Mucosa of rectum (tissue), 2 donors: Measurements from ENCODE around the gene MFN2.
"Not testable (repeated sequence)": the region's sequence is repeated elsewhere in the genome, so short reads cannot be mapped to it uniquely, and the experiment has no call there.

Source experiments
- H3K27ac ChIP-seq, 2 donors: one replicate each; pipeline ENCODE4 v1.7.0; 2013; ENCODE audit warnings: inconsistent platforms in 2 of 2, low read depth in 2 of 2, low read length in 2 of 2
- H3K27me3 ChIP-seq, 2 donors: one replicate each; pipeline ENCODE4 v1.7.0; 2013; ENCODE audit warnings: low read length in 2 of 2; ENCODE audit not compliant: control insufficient read depth in 2 of 2, insufficient read depth in 2 of 2
- H3K36me3 ChIP-seq, 2 donors: one replicate each; pipeline ENCODE4 v1.7.0; 2013; ENCODE audit warnings: low read length in 2 of 2; ENCODE audit not compliant: control insufficient read depth in 2 of 2, insufficient read depth in 2 of 2
- H3K4me1 ChIP-seq, 2 donors: one replicate each; pipeline ENCODE4 v1.7.0; 2013; ENCODE audit warnings: low read length in 2 of 2, mild to moderate bottlenecking in 1 of 2; ENCODE audit not compliant: control insufficient read depth in 2 of 2, insufficient read depth in 2 of 2
- H3K4me3 ChIP-seq, 2 donors: one replicate each; pipeline ENCODE4 v1.7.0; 2013; ENCODE audit warnings: low read length in 2 of 2
- H3K9ac ChIP-seq, 2 donors: one replicate each; pipeline ENCODE4 v1.7.0; 2013; ENCODE audit warnings: low read length in 2 of 2, low read depth in 1 of 2, mild to moderate bottlenecking in 1 of 2
- H3K9me3 ChIP-seq, 2 donors: one replicate each; pipeline ENCODE4 v1.7.0; 2013; ENCODE audit warnings: low read length in 2 of 2; ENCODE audit not compliant: control insufficient read depth in 2 of 2
- donor health status: healthy.
- donor health status: Normal muscosa, but diverticular disease.

Gene MFN2

GRCh38 chr1:12033441-12033840 lies 53.2 kb downstream of the MFN2 start:
- H3K27me3 ChIP-seq, H3K4me3 ChIP-seq, H3K9ac ChIP-seq, H3K27ac ChIP-seq, H3K36me3 ChIP-seq, H3K9me3 ChIP-seq, H3K4me1 ChIP-seq: not testable (repeated sequence)

GRCh38 chr1:12034381-12034801 lies 54.1 kb downstream of the MFN2 start:
- no peak overlapping the region for H3K9ac ChIP-seq
- H3K4me1 ChIP-seq = no peaks in the 10 kb centered on the region
- H3K4me3 ChIP-seq = no peak overlapping the region
- peaks cover 2 to 7% of the 10 kb centered on the region in 2 donors for H3K36me3 ChIP-seq
- no peaks in the 10 kb centered on the region for H3K9me3 ChIP-seq
- H3K27me3 ChIP-seq = no peaks in the 10 kb centered on the region
- H3K27ac ChIP-seq = no peak overlapping the region

- Histone ChIP-seq H3K9ac (no peak overlapping the region), H3K4me3 (no peak overlapping the region), H3K4me1 (no peaks in the 10 kb centered on the region), H3K9me3 (no peaks in the 10 kb centered on the region), H3K27ac (no peak overlapping the region), H3K36me3 (peaks cover 2 to 7% of the 10 kb centered on the region in 2 donors), H3K27me3 (no peaks in the 10 kb centered on the region)
These were observed 55.1 kb downstream of the MFN2 start for GRCh38 chr1:12035312-12035711.

GRCh38 chr1:12037486-12038355 lies 57.5 kb downstream of the MFN2 start:
- Histone ChIP-seq H3K27me3 (no peaks in the 10 kb centered on the region), H3K27ac (no peak overlapping the region), H3K9ac (no peak overlapping the region), H3K9me3 (no peaks in the 10 kb centered on the region), H3K36me3 (no peaks in the 10 kb centered on the region), H3K4me3 (no peak overlapping the region), H3K4me1 (no peaks in the 10 kb centered on the region)

GRCh38 chr1:12038356-12039163 lies 58.3 kb downstream of the MFN2 start:
- H3K4me3 ChIP-seq = no peak overlapping the region
- H3K27ac ChIP-seq = no peak overlapping the region
- H3K4me1 ChIP-seq = no peaks in the 10 kb centered on the region
- no peaks in the 10 kb centered on the region for H3K27me3 ChIP-seq
- H3K9me3 ChIP-seq = no peaks in the 10 kb centered on the region
- no peak overlapping the region for H3K9ac ChIP-seq
- no peaks in the 10 kb centered on the region for H3K36me3 ChIP-seq

GRCh38 chr1:12039164-12039525 lies 58.9 kb downstream of the MFN2 start:
- no peaks in the 10 kb centered on the region for H3K27me3 ChIP-seq
- no peaks in the 10 kb centered on the region for H3K36me3 ChIP-seq
- H3K27ac ChIP-seq = no peak overlapping the region
- no peak overlapping the region for H3K9ac ChIP-seq
- H3K4me3 ChIP-seq = no peak overlapping the region
- no peaks in the 10 kb centered on the region for H3K4me1 ChIP-seq
- no peaks in the 10 kb centered on the region for H3K9me3 ChIP-seq

GRCh38 chr1:12039824-12040456 lies 59.7 kb downstream of the MFN2 start:
- H3K27ac ChIP-seq, H3K9ac ChIP-seq, H3K4me1 ChIP-seq, H3K36me3 ChIP-seq, H3K27me3 ChIP-seq, H3K9me3 ChIP-seq, H3K4me3 ChIP-seq: not testable (repeated sequence)

GRCh38 chr1:12040457-12041051 lies 60.3 kb downstream of the MFN2 start:
- Histone ChIP-seq H3K9ac (no peak overlapping the region), H3K27me3 (no peaks in the 10 kb centered on the region), H3K27ac (no peak overlapping the region), H3K4me1 (no peaks in the 10 kb centered on the region), H3K4me3 (no peak overlapping the region), H3K36me3 (no peaks in the 10 kb centered on the region), H3K9me3 (no peaks in the 10 kb centered on the region)

- H3K9me3 ChIP-seq = not testable (repeated sequence)
These were observed 64.1 kb downstream of the MFN2 start for GRCh38 chr1:12044187-12044877.

More at GRCh38 chr1:12044187-12044877, 64.1 kb downstream of the MFN2 start:
- H3K4me3 ChIP-seq, H3K9ac ChIP-seq, H3K4me1 ChIP-seq, H3K27ac ChIP-seq, H3K27me3 ChIP-seq, H3K36me3 ChIP-seq: not testable (repeated sequence)
